GM18861 (cell line): ENCODE measurements around the gene ABCA1.

Experiments used
- ATAC-seq: cut with Tn5 transposase; IDR thresholded peaks from one replicate; pipeline ENCODE4 v1.9.1; 2021; ENCODE audit not compliant: unreplicated experiment

ABCA1 gene

DNA sequence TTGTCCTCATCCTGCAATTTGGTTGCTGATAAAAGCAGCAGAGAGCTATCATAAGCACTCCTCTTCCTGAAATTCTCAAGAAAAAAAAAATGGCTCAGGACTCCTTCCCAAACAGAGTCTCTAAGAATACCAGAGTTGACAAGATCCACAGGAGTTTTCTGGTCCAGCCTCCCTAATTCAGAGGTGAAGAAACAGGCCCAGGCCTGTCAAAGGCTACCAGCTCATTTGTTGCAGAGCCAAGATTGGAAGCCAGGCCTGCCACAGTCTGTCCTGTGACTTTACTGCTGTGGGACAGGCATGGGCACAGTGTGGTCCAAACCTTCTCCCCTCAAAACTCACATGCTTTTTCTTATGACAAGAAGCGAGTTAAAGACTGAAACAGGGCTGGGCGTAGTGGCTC is 122.5 kb downstream of the ABCA1 start:
- ATAC-seq, result no peak

DNA sequence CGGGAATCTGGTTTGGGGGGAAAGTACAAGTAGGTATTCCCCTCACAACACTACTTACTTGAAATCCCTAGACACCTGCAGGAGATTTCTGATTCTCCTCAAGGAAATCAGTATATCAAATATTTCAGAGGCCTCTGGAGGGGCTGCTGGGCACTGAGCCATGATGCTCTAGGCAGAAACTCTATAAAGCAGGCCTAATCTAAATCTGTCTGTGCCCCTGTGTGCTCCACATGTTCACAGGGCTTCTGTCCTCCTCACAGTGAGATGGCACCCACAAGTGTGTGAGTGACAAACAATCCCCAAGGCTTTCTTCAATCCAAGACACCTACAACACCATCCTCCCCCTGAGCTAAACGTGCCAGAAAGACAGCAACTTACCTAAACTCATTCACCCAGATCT is 125.0 kb downstream of the ABCA1 start:
- ATAC-seq, result no peak

DNA sequence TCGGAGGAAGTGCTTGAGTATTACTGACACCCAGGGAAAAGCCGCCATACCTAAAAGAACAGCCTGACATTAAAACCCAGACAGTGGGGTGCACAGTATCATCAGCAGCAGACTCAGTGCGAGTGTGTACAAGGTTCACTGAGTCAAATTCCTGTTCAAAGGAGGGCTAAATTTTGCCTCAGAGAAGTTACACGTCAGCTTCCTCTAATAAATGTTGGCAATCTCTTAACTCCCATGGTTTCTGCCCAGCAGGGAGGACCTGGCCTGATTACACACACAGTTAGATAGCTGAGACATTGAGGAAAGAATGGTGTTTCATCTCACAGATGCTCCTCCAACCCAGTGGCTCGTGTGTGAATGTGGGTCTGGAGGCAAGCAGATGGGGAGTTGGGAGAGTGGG is 125.8 kb downstream of the ABCA1 start:
- no peak for ATAC-seq

DNA sequence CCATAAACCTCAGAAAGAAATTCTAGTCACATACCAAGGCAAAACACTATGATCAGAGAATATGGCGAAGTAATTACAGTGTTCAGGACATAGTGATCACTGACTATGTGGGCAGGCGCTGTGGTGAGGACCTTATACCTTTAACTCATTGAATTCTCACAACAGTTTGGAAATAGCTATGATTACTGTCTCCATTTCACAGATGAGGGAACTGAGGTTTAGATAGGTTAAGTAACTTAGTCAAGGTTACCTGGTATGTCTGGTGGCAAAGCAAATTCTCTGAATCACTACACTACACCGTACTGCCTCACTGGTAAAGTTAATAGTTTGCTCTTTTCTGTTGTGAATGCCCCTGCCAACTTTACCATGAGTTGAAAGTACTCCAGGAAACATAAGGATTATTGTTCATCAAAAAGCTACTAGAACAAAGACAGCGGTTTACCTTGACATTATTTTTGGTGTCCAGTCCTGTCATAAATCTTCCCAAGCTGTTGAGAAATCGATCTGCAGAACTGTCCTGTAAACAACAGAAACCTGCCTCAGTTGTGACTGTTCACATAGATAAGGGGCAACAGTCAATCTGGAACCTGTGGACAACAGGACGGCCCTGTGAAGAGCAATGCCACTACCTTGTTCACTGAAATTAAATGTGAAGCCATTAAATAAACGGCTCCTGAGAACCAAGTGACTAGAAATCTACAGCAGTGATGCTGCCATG is 127.7 kb downstream of the ABCA1 start:
- no peak for ATAC-seq

DNA sequence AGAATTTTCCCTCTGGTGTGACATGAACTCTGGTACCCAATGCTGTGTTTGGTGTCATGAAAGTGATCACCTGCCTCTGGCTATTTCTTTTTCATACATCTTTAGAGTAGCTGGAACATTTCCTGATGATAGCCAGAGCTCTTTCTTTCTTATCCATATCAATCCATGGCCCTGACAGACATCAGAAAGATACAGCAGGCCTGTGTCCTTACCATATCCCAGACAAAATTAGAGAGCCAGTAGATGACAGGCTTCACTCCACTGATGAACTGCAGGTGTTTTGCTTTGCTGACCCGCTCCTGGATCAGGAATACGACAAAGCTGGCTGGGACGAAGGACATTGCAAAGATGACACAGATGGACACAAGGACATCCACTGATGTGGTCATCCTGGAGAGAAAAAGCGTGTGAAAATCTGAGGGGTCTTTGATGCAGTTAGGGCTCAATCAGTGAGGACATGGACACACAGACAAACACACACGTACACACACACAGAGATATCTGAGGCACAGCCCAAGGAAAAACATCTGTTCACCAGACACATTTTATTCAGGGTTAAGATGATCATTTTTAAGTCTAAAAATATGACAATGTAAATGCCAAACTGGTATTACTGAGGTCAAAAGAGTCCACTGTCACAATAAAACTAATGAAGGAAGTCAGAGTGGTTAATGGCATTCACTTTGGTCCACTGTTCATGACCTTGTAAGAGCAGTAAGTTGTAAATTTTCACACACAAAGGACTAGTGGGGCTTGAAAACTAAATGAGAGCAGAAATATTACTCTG is 129.6 kb downstream of the ABCA1 start:
- ATAC-seq, result no peak

DNA sequence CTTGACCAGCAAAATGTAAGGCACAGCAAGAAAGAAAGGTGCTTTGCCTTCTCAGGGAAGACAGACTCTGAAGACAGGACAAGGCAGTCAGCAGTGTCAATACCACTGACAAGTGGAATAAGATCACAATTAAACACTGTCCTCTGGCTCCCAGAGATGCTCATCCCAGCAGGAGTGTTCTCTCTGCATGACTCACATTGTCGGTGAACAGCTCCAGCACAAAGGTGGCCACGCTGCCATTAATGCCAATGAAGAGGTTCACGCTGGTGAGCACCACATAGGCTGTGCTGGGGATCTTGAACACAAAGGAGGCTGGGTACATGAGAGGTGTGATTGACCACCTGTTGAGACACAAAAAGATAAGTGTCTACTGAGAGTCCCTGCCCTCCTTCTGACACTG is 132.1 kb downstream of the ABCA1 start:
- no peak for ATAC-seq

DNA sequence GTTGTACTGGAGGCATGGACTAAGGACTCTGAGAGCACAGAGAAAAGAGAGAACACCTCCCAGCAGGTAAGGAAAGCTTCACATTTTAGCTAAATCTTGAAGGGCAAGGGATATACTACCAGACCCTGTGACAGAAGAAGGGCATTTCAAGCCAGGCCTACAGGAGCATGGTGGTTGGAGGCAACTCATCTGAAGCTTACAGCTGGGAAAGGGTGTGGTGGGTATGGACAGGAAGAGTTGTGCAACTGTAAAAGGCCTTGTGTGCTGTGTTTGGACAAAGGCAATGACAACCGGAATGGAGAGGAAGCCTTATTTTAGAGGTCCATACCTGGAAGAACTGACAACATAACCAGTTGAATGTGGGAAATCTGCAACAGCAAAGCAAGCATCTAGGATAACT is 132.9 kb downstream of the ABCA1 start:
- no peak for ATAC-seq

DNA sequence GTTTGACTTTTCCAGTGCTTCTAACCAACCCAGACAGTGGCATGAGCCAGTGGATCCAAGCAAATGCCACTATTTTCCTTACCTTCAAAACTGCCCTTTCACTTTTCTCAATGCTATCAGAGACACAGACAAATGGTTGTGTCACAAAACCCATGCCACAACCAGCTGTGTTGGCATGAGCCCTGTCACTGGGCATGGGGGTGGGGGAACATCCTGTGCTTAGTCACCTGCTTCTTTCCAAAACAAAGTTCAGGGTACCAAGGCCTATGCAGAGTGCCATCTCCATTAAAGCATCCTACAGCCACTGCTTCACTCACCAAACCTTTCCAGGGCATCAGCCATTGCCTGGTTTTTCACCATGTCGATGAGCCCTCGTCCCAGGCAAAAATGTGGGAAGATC is 133.9 kb downstream of the ABCA1 start:
- no peak for ATAC-seq

DNA sequence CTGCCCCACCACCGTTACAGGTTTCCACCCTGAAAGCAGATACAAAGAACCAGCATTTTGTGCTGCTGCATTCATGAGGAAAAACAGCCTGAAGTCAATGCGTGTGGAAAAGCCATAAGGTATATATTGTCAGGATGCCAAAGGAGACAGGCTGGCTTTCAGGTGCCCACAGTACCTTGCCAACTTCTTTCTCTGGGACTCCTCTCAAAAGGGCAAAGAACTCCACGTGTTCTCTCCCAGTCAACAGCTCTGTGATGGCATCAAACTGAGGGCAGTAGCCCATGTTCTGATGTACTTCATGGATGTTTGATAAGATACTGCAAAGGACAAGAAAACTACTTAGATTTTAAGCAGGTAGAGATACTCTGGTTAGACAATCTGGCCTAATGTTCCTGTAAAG is 139.7 kb downstream of the ABCA1 start:
- ATAC-seq, result no peak

DNA sequence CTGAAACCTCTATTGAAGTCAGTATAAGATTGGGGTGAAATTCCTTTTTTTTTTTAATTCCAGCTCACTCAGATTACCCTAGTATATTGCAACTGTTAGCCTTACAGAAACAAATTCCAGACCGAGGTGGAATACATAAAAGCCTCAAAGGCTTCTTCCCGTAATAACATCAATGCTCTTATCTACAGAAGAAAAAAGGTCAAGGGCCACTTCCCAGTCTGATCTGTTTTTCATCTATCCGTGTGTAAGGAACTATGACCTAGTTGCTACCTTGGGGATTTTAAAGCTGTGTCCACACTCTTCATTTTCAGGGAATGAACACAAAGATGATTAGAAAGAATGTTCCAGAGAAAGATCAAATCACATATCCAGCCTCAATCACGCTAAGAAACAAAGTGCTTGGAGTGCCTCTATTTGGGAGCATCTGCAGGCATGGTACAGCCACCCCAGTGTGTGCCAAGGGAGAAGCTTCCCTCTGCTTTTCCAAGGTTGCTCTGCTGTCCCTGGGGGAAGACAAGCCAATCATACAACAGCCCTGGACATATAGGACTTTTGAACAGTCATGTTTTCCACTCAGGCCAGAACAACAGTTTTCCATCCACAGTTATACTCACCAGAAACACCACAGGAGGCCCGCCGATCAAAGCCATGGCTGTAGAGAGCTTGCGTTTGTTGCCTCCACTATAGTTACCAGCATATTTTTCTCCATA is 140.5 kb downstream of the ABCA1 start:
- no peak for ATAC-seq

DNA sequence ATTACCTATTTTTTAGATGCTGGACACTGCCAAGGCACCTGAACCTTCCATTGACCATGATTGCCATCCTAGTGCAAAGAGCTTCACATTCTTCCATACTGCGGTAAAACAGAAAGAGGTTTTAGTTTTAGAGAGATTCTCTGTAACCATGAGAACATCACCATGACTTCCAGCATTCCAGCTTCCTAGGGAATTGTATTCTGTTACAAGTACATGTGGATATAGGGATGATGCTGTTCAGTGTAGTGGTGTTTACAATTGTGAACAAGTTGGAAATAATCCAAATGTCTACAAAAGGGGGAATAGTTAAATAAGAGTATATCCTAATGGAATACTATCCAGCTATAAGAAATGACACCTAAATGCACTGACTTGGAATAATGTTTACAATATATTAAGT is 141.7 kb downstream of the ABCA1 start:
- ATAC-seq, result no peak

DNA sequence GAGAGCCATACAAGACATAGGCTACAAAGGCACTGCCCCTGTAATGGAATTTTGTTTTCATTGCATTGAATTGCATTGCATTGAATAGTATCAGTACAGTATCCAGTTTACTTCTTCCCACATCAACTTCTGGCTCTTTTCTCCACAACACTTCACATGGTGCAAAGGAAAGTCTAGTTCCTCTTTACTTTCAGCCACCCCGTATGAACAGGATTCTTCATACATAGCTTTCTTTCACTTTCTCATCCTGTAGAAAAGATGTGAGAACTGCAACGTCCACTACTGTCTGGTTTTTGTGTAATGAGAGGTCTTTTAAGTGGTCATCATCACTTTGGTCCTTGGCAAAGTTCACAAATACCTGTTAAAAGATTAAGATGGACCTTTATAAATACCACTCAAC is 143.9 kb downstream of the ABCA1 start:
- ATAC-seq, result peak; percentile 80

DNA sequence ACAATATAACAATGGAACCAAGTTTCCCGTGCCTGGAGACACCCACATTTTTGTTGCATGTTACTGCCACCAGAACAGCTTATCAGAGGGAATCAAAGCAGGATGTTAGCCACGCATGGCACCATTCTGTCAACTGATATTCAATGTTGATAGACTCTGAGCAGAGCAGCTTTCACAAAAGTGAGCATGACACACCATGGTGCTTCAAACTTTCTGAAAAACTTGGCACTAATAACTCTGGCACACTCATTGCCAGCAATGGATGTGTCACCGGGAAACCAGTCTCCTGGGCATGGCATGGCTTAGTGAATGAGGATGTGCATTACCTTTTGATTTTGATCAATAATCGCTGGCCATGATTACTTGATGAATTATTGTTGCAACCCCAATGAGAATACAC is 144.4 kb downstream of the ABCA1 start:
- ATAC-seq, result no peak

DNA sequence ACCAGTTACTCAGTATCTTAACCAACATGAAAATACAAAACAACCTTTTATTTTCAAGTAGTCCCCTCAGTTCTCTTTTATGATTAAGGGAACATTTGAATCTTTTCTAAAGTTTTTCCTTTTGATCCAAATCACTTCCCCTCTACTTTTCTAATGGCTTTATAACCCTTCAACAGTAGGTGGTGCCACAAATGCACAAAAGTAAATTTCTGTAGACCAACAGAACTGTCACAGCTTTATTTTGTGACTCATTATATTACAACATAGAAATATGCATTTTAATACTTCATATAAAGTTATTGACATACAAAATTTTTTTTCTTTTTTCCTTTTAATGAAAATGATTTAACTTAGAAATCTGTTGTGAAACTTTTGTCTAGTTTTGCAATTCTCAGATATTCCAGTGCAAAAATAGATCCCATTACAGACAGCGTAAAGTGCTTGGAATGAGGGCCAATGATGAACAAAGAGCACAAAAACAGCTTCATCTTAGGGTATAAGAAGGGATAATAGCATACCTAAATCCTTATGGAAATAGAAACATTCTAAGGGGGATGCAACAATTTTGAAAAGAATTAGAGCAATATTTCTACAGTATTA is 147.1 kb downstream of the ABCA1 start:
- no peak for ATAC-seq

DNA sequence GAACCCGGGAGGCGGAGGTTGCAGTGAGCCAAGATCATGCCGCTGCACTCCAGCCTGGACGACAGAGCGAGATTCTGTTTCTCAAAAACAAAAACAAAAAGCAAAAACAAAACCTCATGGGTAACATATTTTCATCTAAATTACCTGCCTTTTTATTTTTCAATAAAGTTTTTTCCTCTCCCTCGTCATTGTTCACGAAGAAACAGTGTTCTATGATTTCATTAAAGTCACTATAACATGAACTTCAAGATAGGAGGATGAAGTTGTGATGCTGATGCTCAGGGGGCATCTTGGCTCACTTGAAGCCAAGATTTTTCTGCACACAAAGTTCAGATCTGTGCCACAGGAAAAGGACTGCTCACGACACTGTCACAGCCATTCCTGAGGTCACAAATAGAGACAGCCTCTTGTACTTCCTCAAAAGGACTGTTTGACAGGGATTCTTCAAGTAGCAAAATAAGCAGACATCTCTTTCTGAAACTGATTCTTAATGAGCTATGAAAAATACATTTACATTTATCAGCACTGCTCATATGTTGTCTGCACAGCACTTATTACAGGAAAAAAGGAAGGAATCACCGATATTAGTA is 147.9 kb downstream of the ABCA1 start:
- ATAC-seq, result no peak

DNA sequence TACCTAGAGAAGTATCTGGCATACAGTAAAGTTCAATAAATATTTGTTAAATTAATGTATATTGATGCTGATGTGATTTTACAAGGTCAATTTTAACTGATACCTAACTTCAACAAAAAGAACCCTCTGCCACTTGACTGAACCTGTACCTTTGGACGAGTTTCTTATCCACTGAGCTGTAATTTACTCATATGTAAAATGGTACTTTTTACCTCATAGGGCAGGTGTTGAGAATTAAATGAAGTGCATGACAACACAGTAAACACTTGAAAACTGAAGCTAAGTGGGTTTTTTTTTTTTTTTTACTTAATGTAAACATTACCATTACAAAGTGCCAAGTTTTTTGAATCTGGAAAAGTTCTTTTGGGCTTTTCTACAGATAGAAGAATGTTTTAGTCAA is 148.6 kb downstream of the ABCA1 start:
- no peak for ATAC-seq

DNA sequence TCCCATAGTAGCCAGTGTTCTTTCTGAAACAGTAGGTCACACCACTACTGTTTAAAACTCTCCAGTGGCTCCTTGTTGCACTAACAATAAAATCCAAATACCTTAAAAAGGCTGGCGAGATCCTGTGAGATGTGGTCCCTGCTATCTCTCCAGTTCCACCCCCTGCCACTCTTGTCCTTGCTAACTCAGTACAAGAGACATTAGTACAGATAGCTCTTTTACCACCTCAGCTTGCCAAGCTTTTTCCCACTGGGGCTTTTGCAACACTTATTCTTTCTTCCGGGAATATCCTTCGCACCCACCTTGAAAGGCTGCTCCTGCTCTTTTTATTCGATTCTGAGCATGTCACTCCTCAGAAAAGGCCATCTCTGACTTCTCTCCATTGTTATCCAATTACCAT is 149.2 kb downstream of the ABCA1 start:
- no peak for ATAC-seq

DNA sequence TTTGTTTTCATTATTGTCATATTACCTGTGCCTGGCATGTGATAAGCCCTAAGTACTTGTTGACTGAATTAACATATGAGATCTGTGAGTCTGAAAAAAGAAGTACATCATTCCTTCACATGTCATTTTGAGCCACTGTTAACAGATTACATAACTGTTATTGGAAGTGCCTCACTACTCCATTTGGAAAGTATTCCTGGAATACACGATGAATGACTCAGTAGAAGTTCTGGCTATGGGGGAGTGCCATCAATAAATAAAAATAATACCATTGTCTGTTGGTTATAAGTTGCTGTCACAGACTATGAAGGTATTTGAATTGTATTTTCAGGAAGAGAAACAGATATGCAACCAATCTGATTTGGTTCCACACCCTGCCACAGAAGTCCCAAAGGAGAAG is 151.2 kb downstream of the ABCA1 start:
- no peak for ATAC-seq

DNA sequence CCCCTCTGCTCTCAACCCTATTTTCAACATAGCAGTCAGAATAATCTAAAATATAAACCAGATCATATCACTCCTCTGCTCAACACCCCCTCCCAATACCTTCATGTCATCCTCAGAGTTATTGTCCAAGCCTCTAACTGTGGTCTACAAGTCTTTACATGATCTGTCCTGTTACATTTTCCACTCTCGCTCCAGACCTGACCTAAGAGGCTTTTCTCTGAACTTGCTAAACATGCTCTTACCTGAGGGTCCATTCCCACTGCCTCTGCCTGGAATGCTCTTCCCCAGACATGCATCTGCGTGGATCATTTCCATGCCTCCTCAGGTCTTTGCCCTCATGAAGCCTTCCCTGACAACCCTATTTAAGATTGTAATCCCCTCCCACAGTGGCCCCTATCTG is 152.0 kb downstream of the ABCA1 start:
- no peak for ATAC-seq

DNA sequence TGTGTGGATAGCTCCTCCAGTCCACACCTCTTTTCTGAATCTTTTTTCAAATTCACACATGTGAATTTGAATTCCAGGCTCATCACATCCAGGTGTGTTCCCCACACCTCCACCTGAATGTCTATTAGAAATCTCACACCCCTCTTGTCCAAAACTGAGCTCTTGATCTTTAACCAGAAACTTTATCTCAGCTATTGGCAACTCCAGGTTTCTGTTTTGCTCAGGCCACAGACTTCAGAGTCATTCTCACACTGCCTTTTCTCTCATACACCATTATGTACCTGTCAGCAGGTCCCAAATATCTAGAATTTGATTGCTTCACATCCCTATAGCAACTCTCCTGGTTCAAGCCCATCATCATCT is 152.4 kb downstream of the ABCA1 start:
- ATAC-seq, result peak; percentile 47

DNA sequence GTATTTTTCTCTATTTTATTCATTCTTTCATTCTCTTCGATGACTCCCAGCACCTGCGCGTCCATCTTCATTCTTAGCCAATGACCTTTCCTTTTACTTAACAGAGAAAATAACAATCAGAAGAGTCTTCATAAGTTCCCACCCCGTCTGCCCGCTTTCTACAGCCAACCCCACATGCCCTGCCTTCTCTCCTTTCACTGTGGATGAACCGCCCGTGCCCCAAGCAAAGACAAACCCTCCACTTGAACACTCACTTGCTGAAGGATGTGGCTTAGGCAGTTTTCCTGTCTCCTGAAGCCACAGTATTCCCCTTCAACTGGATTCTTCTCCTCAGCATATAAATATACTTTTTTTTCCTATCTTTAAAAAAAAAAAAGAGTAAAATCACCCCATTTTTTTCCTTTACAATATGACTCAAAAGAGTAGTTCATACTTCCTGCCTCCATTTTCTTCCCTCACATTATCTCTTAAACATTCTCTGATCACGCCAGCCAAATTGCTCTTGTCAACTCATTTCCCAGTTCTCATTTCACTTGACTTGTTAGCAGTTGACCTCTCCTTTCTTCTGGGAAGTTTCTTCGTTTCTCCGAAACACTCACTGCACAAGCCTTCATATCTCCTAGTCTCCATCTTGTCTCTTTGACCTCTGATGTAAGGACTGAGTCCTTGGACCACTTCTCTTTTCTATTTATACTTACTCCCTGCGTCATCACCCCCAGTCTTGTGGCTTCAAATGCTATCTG is 153.0 kb downstream of the ABCA1 start:
- peak; percentile 84 for ATAC-seq
